IMR-90 (cell line): Measurements from ENCODE around the gene LRP1B. TPM values are rescaled to one million over a fixed set of nuclear protein-coding genes. Genes with fewer than 3 reads are reported as not detected.

ENCODE experiments used
- ATAC-seq: fragments of 200-7000 bp; cut with Tn5 transposase; 2 replicates; pipeline ENCODE4 v1.9.1; 2020; ENCODE audit warnings: low read depth, mild to moderate bottlenecking, moderate library complexity
- BruUV-seq: library from RNA; stranded (reverse); fragments of 400-500 nt; replicated peaks from 2 replicates; lab custom pipeline; 2021; lab: Mats Ljungman, UMichigan
- CTCF ChIA-PET: fragments of 300-600 bp; formaldehyde crosslinking; extraction: SDS; loops from one replicate; lab custom pipeline; 2021; ENCODE audit warnings: antibody characterized with exemption; lab: Yijun Ruan, JAX
- POLR2A ChIA-PET: fragments of 300-600 bp; sonication (Branson Sonifier 250); formaldehyde crosslinking; loops from one replicate; lab custom pipeline; 2022; ENCODE audit warnings: antibody characterized with exemption; ENCODE audit not compliant: unreplicated experiment; lab: Charles Lee
- DNase-seq: peaks from one replicate; pipeline ENCODE4 v3.0.0; 2013
- H2AFZ ChIP-seq: replicated peaks from 2 replicates; pipeline ENCODE3; 2013; ENCODE audit warnings: low read length, mild to moderate bottlenecking; ENCODE audit not compliant: poor library complexity
- H2AK5ac ChIP-seq: 2 replicates; pipeline ENCODE4 v1.6.1; 2013; ENCODE audit warnings: low read depth, low read length, inconsistent platforms
- H2AK9ac ChIP-seq: replicated peaks from 2 replicates; pipeline ENCODE3; 2013; ENCODE audit warnings: mild to moderate bottlenecking, low read depth, low read length, moderate library complexity; ENCODE audit not compliant: poor library complexity
- H2BK120ac ChIP-seq: 2 replicates; pipeline ENCODE4 v1.6.1; 2013; ENCODE audit warnings: low read depth, low read length, inconsistent platforms
- H2BK15ac ChIP-seq: 3 replicates; pipeline ENCODE4 v1.6.1; 2013; ENCODE audit warnings: low read depth, low read length, inconsistent platforms
- H2BK20ac ChIP-seq: 2 replicates; pipeline ENCODE4 v1.6.1; 2013; ENCODE audit warnings: low read depth, mild to moderate bottlenecking, inconsistent platforms, low read length, moderate library complexity
- H2BK5ac ChIP-seq: 2 replicates; pipeline ENCODE4 v1.6.1; 2013; ENCODE audit warnings: mild to moderate bottlenecking, low read depth, low read length, inconsistent platforms; ENCODE audit not compliant: poor library complexity, severe bottlenecking
- H3K14ac ChIP-seq: replicated peaks from 2 replicates; pipeline ENCODE4 v1.6.1; 2013; ENCODE audit warnings: low read depth, low read length, inconsistent platforms
- H3K18ac ChIP-seq: 2 replicates; pipeline ENCODE4 v1.6.1; 2013; ENCODE audit warnings: low read depth, low read length, control low read depth
- H3K23ac ChIP-seq: 2 replicates; pipeline ENCODE4 v1.6.1; 2013; ENCODE audit warnings: low read depth, low read length, inconsistent platforms
- H3K27ac ChIP-seq: 2 replicates; pipeline ENCODE4 v1.5.1; 2013; ENCODE audit warnings: mild to moderate bottlenecking, control low read depth, low read length; ENCODE audit not compliant: insufficient read depth
- H3K27me3 ChIP-seq: 2 replicates; pipeline ENCODE4 v1.6.1; 2013; ENCODE audit warnings: low read length; ENCODE audit not compliant: control insufficient read depth, insufficient read depth
- H3K36me3 ChIP-seq: 2 replicates; pipeline ENCODE4 v1.6.1; 2013; ENCODE audit warnings: low read length, mixed read lengths; ENCODE audit not compliant: control insufficient read depth, insufficient read depth
- H3K4ac ChIP-seq: 2 replicates; pipeline ENCODE4 v1.6.1; 2013; ENCODE audit warnings: low read depth, low read length, inconsistent platforms
- H3K4me1 ChIP-seq: 2 replicates; pipeline ENCODE4 v1.6.1; 2013; ENCODE audit warnings: low read length, mixed read lengths; ENCODE audit not compliant: control insufficient read depth, insufficient read depth
- H3K4me2 ChIP-seq: 2 replicates; pipeline ENCODE4 v1.6.1; 2013; ENCODE audit warnings: low read depth, mild to moderate bottlenecking, control low read depth, low read length, moderate library complexity
- H3K4me3 ChIP-seq: 2 replicates; pipeline ENCODE4 v1.5.1; 2013; ENCODE audit warnings: low read depth, mild to moderate bottlenecking, control low read depth, low read length, moderate library complexity; ENCODE audit not compliant: insufficient read depth
- H3K56ac ChIP-seq: 2 replicates; pipeline ENCODE4 v1.6.1; 2013; ENCODE audit warnings: low read length, inconsistent platforms; ENCODE audit not compliant: insufficient read depth; ENCODE audit errors: extremely low read depth
- H3K79me1 ChIP-seq, 2 experiments: 2 replicates each; pipeline ENCODE4 v1.6.1; 2013; ENCODE audit warnings: low read length in 2 of 2, inconsistent platforms in 1 of 2, low read depth in 1 of 2
- H3K9ac ChIP-seq: 2 replicates; pipeline ENCODE4 v1.6.1; 2013; ENCODE audit warnings: low read depth, low read length, control low read depth
- H3K9me1 ChIP-seq: 2 replicates; pipeline ENCODE4 v1.6.1; 2013; ENCODE audit warnings: low read length, inconsistent platforms; ENCODE audit not compliant: insufficient read depth
- H3K9me3 ChIP-seq: 2 replicates; pipeline ENCODE4 v1.6.1; 2013; ENCODE audit warnings: low read length; ENCODE audit not compliant: control insufficient read depth, insufficient read depth
- H4K20me1 ChIP-seq: 2 replicates; pipeline ENCODE4 v1.6.1; 2013; ENCODE audit warnings: low read length, inconsistent platforms; ENCODE audit not compliant: insufficient read depth
- H4K5ac ChIP-seq: 2 replicates; pipeline ENCODE4 v1.6.1; 2013; ENCODE audit warnings: mild to moderate bottlenecking, low read depth, low read length, control low read depth
- H4K8ac ChIP-seq, 2 experiments: 2 replicates each; pipeline ENCODE4 v1.6.1; 2013; ENCODE audit warnings: low read depth in 2 of 2, low read length in 2 of 2, control low read depth in 1 of 2, inconsistent platforms in 1 of 2
- H4K91ac ChIP-seq: 2 replicates; pipeline ENCODE4 v1.6.1; 2013; ENCODE audit warnings: low read depth, low read length, inconsistent platforms; ENCODE audit not compliant: insufficient read depth
- BHLHE40 ChIP-seq: fragments of 150-350 bp; IDR thresholded peaks from 2 replicates; pipeline ENCODE4 v1.6.1; 2016; ENCODE audit warnings: mild to moderate bottlenecking, low read depth, low read length
- CEBPB ChIP-seq: IDR thresholded peaks from 2 replicates; pipeline ENCODE4 v1.6.1; 2012; ENCODE audit warnings: low read depth, low read length, improper control_type of control experiment
- MAFK ChIP-seq: IDR thresholded peaks from 2 replicates; pipeline ENCODE4 v1.6.1; 2012; ENCODE audit warnings: low read depth, low read length, improper control_type of control experiment
- MAZ ChIP-seq: IDR thresholded peaks from 2 replicates; pipeline ENCODE4 v1.6.1; 2012; ENCODE audit warnings: low read depth, mild to moderate bottlenecking, low read length, improper control_type of control experiment, moderate library complexity, borderline replicate concordance
- MXI1 ChIP-seq: IDR thresholded peaks from 2 replicates; pipeline ENCODE4 v1.6.1; 2012; ENCODE audit warnings: low read depth, mild to moderate bottlenecking, low read length, moderate library complexity, borderline replicate concordance
- NFE2L2 ChIP-seq: fragments of 150-350 bp; IDR thresholded peaks from 2 replicates; pipeline ENCODE4 v1.6.1; 2016; ENCODE audit warnings: low read depth, mild to moderate bottlenecking, low read length
- POLR2A ChIP-seq: IDR thresholded peaks from 2 replicates; pipeline ENCODE4 v1.6.1; 2012; ENCODE audit warnings: mild to moderate bottlenecking, low read depth, low read length
- RAD21 ChIP-seq: IDR thresholded peaks from 2 replicates; pipeline ENCODE4 v1.6.1; 2012; ENCODE audit warnings: low read length, improper control_type of control experiment
- RCOR1 ChIP-seq: IDR thresholded peaks from 2 replicates; pipeline ENCODE4 v1.6.1; 2012; ENCODE audit warnings: mild to moderate bottlenecking, low read length, improper control_type of control experiment; ENCODE audit not compliant: insufficient replicate concordance
- RFX5 ChIP-seq: IDR thresholded peaks from 2 replicates; pipeline ENCODE4 v1.8.0; 2012; ENCODE audit warnings: low read depth, mild to moderate bottlenecking, low read length, moderate library complexity
- SMC3 ChIP-seq: fragments of 150-350 bp; IDR thresholded peaks from 2 replicates; pipeline ENCODE4 v1.6.1; 2016; ENCODE audit warnings: low read depth, mild to moderate bottlenecking, antibody characterized with exemption, low read length, moderate library complexity
- dilution Hi-C: fragments of 300-500 bp; cut with HindIII; formaldehyde crosslinking; loops from one replicate; pipeline ENCODE4 v1.14.3; 2018; ENCODE audit warnings: low sequenced_read_pairs; ENCODE audit not compliant: unreplicated experiment
- in situ Hi-C: fragments of 300-500 bp; cut with MboI; formaldehyde crosslinking; loops from 3 replicates; pipeline ENCODE4 v1.14.3; 2019; ENCODE audit warnings: low sequenced_read_pairs, inconsistent platforms, mixed read lengths
- intact Hi-C: fragments of 100-400 bp; cut with micrococcal nuclease; formaldehyde crosslinking; loops from 2 replicates; pipeline ENCODE4 v1.10.0; 2022
- polyA plus RNA-seq, 3 experiments: library from polyadenylated mRNA; depleted of rRNA; stranded (reverse); fragments of >200 nt; gene quantifications; 2 replicates each; pipeline ENCODE4 v1.2.3, GENCODE V29; 2012; ENCODE audit warnings: low replicate concordance in 1 of 3
- total RNA-seq: library from RNA; depleted of rRNA; stranded (reverse); fragments of >200 nt; gene quantifications from 2 replicates; pipeline ENCODE4 v1.2.3, GENCODE V29; 2012
- TF ChIP-seq, protein P1 (sequence below): fragments of 150-350 bp; IDR thresholded peaks from 2 replicates; pipeline ENCODE4 v1.6.1; 2016; ENCODE audit warnings: low read depth, mild to moderate bottlenecking, low read length, moderate library complexity, borderline replicate concordance
- TF ChIP-seq, protein P2 (sequence below): conservative IDR thresholded peaks from 2 replicates; pipeline ENCODE4 v1.5.1; 2012; ENCODE audit warnings: mild to moderate bottlenecking, low read depth, low read length, improper control_type of control experiment
- TF ChIP-seq, protein P3 (sequence below): fragments of 150-350 bp; IDR thresholded peaks from 2 replicates; pipeline ENCODE4 v1.6.1; 2017; ENCODE audit warnings: mild to moderate bottlenecking, antibody characterized with exemption, low read length, low read depth

Gene LRP1B
- total and polyA plus RNA-seq, 2 of the 4 experiments (the other 2 are of a cell fraction), result under 0.01 to 0.02 TPM

DNA sequence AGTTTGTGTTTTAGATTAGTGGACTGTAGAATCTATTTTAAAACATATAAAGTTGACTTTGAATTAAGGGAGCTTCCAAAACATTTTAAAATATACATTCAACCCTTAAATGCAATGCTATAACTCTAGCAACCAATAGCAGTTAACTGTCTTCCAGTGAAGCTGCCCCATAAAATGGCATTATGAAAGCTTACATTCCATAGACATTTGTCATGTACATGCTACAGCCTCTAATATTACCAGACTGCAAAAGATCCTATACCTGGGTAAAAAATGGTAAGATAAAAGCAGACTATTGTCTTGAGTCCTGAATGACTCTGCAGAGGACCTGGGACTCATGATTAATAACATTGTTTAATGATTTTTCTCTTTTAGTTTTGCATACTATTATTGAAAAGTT lies 489.4 kb downstream of the LRP1B start:
- H3K9ac ChIP-seq, result no peak overlapping the region
- CTCF ChIA-PET, result no interaction called here
- no peak overlapping the region for H4K5ac ChIP-seq
- H4K91ac ChIP-seq, result no peak overlapping the region
- no peak for ATAC-seq
- peak; percentile 7 for DNase-seq
- POLR2A ChIA-PET, result no interaction called here
- intact Hi-C loops, result no loop called here
- TF ChIP-seq, protein P1, sequence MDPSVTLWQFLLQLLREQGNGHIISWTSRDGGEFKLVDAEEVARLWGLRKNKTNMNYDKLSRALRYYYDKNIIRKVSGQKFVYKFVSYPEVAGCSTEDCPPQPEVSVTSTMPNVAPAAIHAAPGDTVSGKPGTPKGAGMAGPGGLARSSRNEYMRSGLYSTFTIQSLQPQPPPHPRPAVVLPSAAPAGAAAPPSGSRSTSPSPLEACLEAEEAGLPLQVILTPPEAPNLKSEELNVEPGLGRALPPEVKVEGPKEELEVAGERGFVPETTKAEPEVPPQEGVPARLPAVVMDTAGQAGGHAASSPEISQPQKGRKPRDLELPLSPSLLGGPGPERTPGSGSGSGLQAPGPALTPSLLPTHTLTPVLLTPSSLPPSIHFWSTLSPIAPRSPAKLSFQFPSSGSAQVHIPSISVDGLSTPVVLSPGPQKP, result no peak
- TF ChIP-seq CEBPB (no peak), MAFK (no peak), RAD21 (no peak), BHLHE40 (no peak), MXI1 (no peak), MAZ (no peak), SMC3 (no peak), POLR2A (no peak), RCOR1 (no peak), NFE2L2 (no peak), RFX5 (no peak)
- TF ChIP-seq, protein P2, sequence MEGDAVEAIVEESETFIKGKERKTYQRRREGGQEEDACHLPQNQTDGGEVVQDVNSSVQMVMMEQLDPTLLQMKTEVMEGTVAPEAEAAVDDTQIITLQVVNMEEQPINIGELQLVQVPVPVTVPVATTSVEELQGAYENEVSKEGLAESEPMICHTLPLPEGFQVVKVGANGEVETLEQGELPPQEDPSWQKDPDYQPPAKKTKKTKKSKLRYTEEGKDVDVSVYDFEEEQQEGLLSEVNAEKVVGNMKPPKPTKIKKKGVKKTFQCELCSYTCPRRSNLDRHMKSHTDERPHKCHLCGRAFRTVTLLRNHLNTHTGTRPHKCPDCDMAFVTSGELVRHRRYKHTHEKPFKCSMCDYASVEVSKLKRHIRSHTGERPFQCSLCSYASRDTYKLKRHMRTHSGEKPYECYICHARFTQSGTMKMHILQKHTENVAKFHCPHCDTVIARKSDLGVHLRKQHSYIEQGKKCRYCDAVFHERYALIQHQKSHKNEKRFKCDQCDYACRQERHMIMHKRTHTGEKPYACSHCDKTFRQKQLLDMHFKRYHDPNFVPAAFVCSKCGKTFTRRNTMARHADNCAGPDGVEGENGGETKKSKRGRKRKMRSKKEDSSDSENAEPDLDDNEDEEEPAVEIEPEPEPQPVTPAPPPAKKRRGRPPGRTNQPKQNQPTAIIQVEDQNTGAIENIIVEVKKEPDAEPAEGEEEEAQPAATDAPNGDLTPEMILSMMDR, result no peak
- TF ChIP-seq, protein P3, sequence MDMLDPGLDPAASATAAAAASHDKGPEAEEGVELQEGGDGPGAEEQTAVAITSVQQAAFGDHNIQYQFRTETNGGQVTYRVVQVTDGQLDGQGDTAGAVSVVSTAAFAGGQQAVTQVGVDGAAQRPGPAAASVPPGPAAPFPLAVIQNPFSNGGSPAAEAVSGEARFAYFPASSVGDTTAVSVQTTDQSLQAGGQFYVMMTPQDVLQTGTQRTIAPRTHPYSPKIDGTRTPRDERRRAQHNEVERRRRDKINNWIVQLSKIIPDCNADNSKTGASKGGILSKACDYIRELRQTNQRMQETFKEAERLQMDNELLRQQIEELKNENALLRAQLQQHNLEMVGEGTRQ, result no peak
- H2AK5ac ChIP-seq, result no peak overlapping the region
- no peaks in the 10 kb centered on the region for H4K20me1 ChIP-seq
- no peak overlapping the region for H3K4ac ChIP-seq
- H3K27me3 ChIP-seq, result no peaks in the 10 kb centered on the region
- H3K56ac ChIP-seq, result no peak overlapping the region
- H3K4me3 ChIP-seq, result no peak overlapping the region
- H2AFZ ChIP-seq, result no peak overlapping the region
- no peaks in the 10 kb centered on the region for H3K36me3 ChIP-seq
- no TSS peak for BruUV-seq
- dilution Hi-C loops, result no loop called here
- no peak overlapping the region for H2BK20ac ChIP-seq
- no peak overlapping the region for H2AK9ac ChIP-seq
- H4K8ac ChIP-seq, result no peak overlapping the region
- no peak overlapping the region for H3K18ac ChIP-seq
- no peaks in the 10 kb centered on the region for H3K9me3 ChIP-seq
- H3K4me2 ChIP-seq, result no peak overlapping the region
- no peak overlapping the region for H3K14ac ChIP-seq
- in situ Hi-C loops, result no loop called here
- H3K27ac ChIP-seq, result no peak overlapping the region
- H2BK120ac ChIP-seq, result no peak overlapping the region
- no peak overlapping the region for H3K23ac ChIP-seq
- H3K9me1 ChIP-seq, result no peaks in the 10 kb centered on the region
- no peaks in the 10 kb centered on the region for H3K4me1 ChIP-seq
- H2BK5ac ChIP-seq, result no peak overlapping the region
- no peaks in the 10 kb centered on the region for H3K79me1 ChIP-seq
- no peak overlapping the region for H2BK15ac ChIP-seq
